HepG2 (cell line): ENCODE data around the gene SLX4. TPM values are rescaled to one million over a fixed set of nuclear protein-coding genes. Genes with fewer than 3 reads are reported as not detected.

Experiments used
- BCL6 ChIP-seq: IDR thresholded peaks from 2 replicates; pipeline ENCODE4 v1.6.1; 2016; ENCODE audit warnings: missing genetic modification reagents, missing compliant biosample characterization
- CSRNP2 ChIP-seq: sonication (generic); formaldehyde crosslinking; conservative IDR thresholded peaks from 2 replicates; pipeline ENCODE4 v1.8.0; 2022; ENCODE audit warnings: low read depth, missing genetic modification reagents
- DBP ChIP-seq: sonication (generic); formaldehyde crosslinking; IDR thresholded peaks from 2 replicates; pipeline ENCODE4 v1.4.0; 2020; ENCODE audit warnings: missing genetic modification reagents; ENCODE audit errors: not compliant biosample characterization
- HMG20B ChIP-seq: conservative IDR thresholded peaks from 2 replicates; pipeline ENCODE4 v1.6.1; 2016; ENCODE audit warnings: missing genetic modification reagents, missing compliant biosample characterization
- JUND ChIP-seq: sonication (generic); formaldehyde crosslinking; IDR thresholded peaks from 2 replicates; pipeline ENCODE4 v1.8.0; 2022; ENCODE audit warnings: mild to moderate bottlenecking, missing genetic modification reagents
- MED8 ChIP-seq: sonication (generic); formaldehyde crosslinking; IDR thresholded peaks from 2 replicates; pipeline ENCODE4 v1.8.1; 2023; ENCODE audit warnings: mild to moderate bottlenecking, missing genetic modification reagents; ENCODE audit not compliant: insufficient replicate concordance
- MXD4 ChIP-seq: IDR thresholded peaks from 2 replicates; pipeline ENCODE4 v1.6.1; 2016; ENCODE audit warnings: mild to moderate bottlenecking, missing biosample characterization, missing genetic modification reagents
- TCF7 ChIP-seq: sonication (generic); IDR thresholded peaks from 2 replicates; pipeline ENCODE4 v1.6.1; 2016; ENCODE audit warnings: antibody characterized with exemption, low read depth
- TEAD2 ChIP-seq: sonication (generic); formaldehyde crosslinking; IDR thresholded peaks from 2 replicates; pipeline ENCODE4 v1.9.0; 2021; ENCODE audit warnings: missing genetic modification reagents
- TOE1 ChIP-seq: sonication (generic); formaldehyde crosslinking; IDR thresholded peaks from 2 replicates; pipeline ENCODE4 v1.4.0; 2020; ENCODE audit warnings: mild to moderate bottlenecking, missing genetic modification reagents
- ZBTB26 ChIP-seq: IDR thresholded peaks from 2 replicates; pipeline ENCODE4 v1.6.1; 2016; ENCODE audit warnings: missing compliant biosample characterization, missing genetic modification reagents, borderline replicate concordance
- ZBTB4 ChIP-seq: sonication (generic); formaldehyde crosslinking; IDR thresholded peaks from 2 replicates; pipeline ENCODE4 v1.4.0; 2020; ENCODE audit warnings: missing genetic modification reagents, mild to moderate bottlenecking, borderline replicate concordance
- ZFP82 ChIP-seq: sonication (generic); formaldehyde crosslinking; IDR thresholded peaks from 2 replicates; pipeline ENCODE4 v1.5.1; 2020; ENCODE audit warnings: mild to moderate bottlenecking, missing genetic modification reagents, borderline replicate concordance
- ZMAT3 ChIP-seq: sonication (generic); formaldehyde crosslinking; conservative IDR thresholded peaks from 2 replicates; pipeline ENCODE4 v1.7.0; 2021; ENCODE audit warnings: missing genetic modification reagents
- ZNF484 ChIP-seq: sonication (generic); formaldehyde crosslinking; IDR thresholded peaks from 2 replicates; pipeline ENCODE4 v1.5.1; 2020; ENCODE audit warnings: mild to moderate bottlenecking, low read depth, missing genetic modification reagents, borderline replicate concordance
- ZNF530 ChIP-seq: sonication (generic); formaldehyde crosslinking; IDR thresholded peaks from 2 replicates; pipeline ENCODE4 v1.5.0; 2020; ENCODE audit warnings: low read depth, mild to moderate bottlenecking, missing genetic modification reagents
- ZNF652 ChIP-seq: IDR thresholded peaks from 2 replicates; pipeline ENCODE4 v1.6.1; 2016; ENCODE audit warnings: low read depth, borderline replicate concordance
- ZNF768 ChIP-seq: sonication (generic); formaldehyde crosslinking; IDR thresholded peaks from 2 replicates; pipeline ENCODE4 v1.4.0; 2020; ENCODE audit warnings: missing genetic modification reagents
- polyA plus RNA-seq, 8 experiments: library from polyadenylated mRNA; depleted of rRNA in 3 of 8; stranded (reverse) in 7 of 8; unstranded in 1 of 8; fragments of >200 nt; fragmentation: Illumina TruSeq in 4 of 8; extraction: Trizol in 4 of 8; gene quantifications; 2 replicates each; pipeline versions ENCODE4 v1.2.1 to v1.2.3, GENCODE V29; 2011 to 2016; ENCODE audit warnings: low read depth in 4 of 8, missing spikeins in 1 of 8, mixed read lengths in 1 of 8; ENCODE audit not compliant: insufficient read depth in 1 of 8
- total RNA-seq, 5 experiments: library from RNA; depleted of rRNA; stranded (reverse); fragments of >200 nt; fragmentation: Illumina TruSeq; extraction: Trizol; gene quantifications; 2 replicates each; pipeline ENCODE4 v1.2.3, GENCODE V29; 2016; ENCODE audit warnings: low read depth in 1 of 5
- TF ChIP-seq, protein P1 (sequence below): sonication (generic); formaldehyde crosslinking; IDR thresholded peaks from 2 replicates; pipeline ENCODE4 v1.4.0; 2020; ENCODE audit warnings: missing genetic modification reagents, mild to moderate bottlenecking, borderline replicate concordance
- TF ChIP-seq, protein P2 (sequence below): sonication (generic); formaldehyde crosslinking; IDR thresholded peaks from 2 replicates; pipeline ENCODE4 v1.4.0; 2020; ENCODE audit warnings: mild to moderate bottlenecking, missing genetic modification reagents

The SLX4 gene
- total and polyA plus RNA-seq, 2 of the 13 experiments (the other 11 are each of a cell fraction or from before 2014, with no cell fraction given), result 1.1 to 3.6 TPM

DNA sequence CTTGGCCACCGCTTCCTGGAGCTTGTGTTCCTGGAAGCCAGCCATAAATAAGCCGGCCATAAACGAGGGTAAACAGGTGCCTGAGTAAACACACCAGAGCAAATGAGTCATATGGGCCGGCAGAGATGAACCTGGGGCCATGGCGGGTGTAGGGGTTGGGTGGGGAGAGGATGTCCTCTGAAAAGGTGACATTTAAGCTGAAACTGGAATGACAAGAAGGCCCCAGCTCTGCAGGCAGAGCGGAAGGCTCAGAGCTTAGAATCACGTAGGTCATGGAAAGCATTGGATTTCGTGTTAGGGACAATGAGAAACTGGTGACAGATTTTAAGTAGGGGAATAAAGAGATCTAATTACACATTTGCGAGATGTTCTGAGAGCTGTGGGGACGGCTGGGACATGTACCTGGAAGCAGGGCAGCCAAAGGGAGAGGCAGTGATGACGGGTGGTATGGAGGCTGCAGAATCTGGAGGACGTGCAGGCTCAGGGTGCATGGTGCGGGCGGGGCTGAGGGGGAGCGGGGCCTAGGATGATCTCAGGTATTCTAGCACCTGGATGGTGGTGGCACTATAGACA, 35.0 kb upstream of the SLX4 start (continued):
- TF ChIP-seq, protein P1, sequence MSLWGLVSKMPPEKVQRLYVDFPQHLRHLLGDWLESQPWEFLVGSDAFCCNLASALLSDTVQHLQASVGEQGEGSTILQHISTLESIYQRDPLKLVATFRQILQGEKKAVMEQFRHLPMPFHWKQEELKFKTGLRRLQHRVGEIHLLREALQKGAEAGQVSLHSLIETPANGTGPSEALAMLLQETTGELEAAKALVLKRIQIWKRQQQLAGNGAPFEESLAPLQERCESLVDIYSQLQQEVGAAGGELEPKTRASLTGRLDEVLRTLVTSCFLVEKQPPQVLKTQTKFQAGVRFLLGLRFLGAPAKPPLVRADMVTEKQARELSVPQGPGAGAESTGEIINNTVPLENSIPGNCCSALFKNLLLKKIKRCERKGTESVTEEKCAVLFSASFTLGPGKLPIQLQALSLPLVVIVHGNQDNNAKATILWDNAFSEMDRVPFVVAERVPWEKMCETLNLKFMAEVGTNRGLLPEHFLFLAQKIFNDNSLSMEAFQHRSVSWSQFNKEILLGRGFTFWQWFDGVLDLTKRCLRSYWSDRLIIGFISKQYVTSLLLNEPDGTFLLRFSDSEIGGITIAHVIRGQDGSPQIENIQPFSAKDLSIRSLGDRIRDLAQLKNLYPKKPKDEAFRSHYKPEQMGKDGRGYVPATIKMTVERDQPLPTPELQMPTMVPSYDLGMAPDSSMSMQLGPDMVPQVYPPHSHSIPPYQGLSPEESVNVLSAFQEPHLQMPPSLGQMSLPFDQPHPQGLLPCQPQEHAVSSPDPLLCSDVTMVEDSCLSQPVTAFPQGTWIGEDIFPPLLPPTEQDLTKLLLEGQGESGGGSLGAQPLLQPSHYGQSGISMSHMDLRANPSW (CRISPR knock-in tag), result no peak
- TF ChIP-seq, protein P2, sequence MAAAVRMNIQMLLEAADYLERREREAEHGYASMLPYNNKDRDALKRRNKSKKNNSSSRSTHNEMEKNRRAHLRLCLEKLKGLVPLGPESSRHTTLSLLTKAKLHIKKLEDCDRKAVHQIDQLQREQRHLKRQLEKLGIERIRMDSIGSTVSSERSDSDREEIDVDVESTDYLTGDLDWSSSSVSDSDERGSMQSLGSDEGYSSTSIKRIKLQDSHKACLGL (CRISPR knock-in tag), result no peak
- TF ChIP-seq MXD4 (CRISPR knock-in tag) (no peak), TOE1 (no peak), CSRNP2 (CRISPR knock-in tag) (no peak), ZNF530 (CRISPR knock-in tag) (no peak), BCL6 (CRISPR knock-in tag) (peak; percentile 85), ZNF484 (CRISPR knock-in tag) (no peak), JUND (CRISPR knock-in tag) (peak; percentile 77; the same call in 1 of the 2 replicates), TEAD2 (CRISPR knock-in tag) (no peak), ZBTB4 (0 out of 2 replicates have a peak, but pooled peaks have one; percentile 8), ZNF652 (CRISPR knock-in tag) (0 out of 2 replicates have a peak, but pooled peaks have one; percentile 26), MED8 (CRISPR knock-in tag) (no peak), ZNF768 (CRISPR knock-in tag) (no peak), ZMAT3 (no peak), ZBTB26 (CRISPR knock-in tag) (no peak), DBP (no peak), HMG20B (CRISPR knock-in tag) (no peak), ZFP82 (CRISPR knock-in tag) (0 out of 2 replicates have a peak, but pooled peaks have one; percentile 71), TCF7 (no peak)
